Hematopoietic multipotent progenitor cell treated with erythropoietin and hydrocortisone succinate and interleukin-3 and kit ligand, for 6 days (in vitro differentiated cells): Measurements from ENCODE around the gene MYMX.
"Not testable (repeated sequence)": the region's sequence is repeated elsewhere in the genome, so short reads cannot be mapped to it uniquely, and the experiment has no call there.

Experiments used
- DNase-seq: peaks from one replicate; pipeline ENCODE4 v3.0.0-alpha.2; 2015

MYMX gene

GRCh38 chr6:44220913-44221290 is 4.2 kb downstream of the MYMX start:
- DNase-seq: no peak

DNA sequence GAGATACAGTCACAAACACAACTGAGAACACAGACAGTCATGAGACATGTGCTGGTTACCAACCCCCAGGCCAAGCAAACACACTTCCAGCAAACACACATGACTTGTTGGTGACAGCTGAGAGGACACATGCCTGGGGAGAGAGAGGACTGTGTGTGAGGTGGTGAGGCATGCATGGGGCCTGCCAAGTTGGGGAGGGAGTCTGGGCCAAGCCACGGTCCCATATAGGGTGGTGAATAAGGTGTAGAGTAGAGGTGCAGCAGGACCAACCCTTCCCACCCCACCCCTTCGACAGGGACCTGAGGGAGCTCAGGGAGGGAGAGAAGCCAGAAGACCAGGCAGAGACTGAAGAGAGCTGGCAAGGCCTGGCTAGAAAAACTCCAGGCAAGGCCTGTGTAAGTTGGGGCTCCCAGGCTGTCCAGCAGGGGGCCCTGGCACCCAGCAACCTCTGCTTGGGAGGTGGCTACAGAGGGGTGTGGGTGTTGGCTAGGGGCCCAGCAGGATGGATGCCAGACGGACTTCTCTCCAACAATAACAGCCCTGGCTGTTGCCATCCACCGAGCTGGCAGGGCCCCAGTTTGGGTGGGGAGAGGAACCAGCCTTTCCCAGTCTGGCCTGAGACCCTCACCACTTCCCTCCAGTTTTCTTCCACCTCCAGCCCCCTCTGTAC is 4.7 kb downstream of the MYMX start:
- peak; percentile 97 for DNase-seq

DNA sequence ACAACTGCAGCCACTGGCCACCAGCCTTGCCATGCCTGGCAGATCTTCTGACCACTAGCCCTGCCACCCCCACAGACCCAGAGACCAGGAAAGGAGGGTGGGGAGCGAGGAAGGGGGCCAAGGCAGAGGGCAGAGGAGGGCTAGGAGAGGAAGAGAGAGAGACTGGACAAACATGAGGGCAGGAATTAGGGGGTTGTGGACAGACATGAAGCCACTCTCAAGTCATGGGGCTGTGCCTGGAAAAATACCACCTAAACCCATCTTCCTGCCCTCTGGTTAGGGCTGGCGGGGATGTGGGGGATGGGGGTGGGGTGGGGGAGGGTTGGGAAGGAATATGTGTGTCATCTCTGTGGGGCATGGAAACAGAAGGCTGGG is 5.2 kb downstream of the MYMX start:
- DNase-seq: no peak

GRCh38 chr6:44222486-44223318 is 6.0 kb downstream of the MYMX start:
- DNase-seq: no peak

GRCh38 chr6:44223319-44224028 is 6.7 kb downstream of the MYMX start, which contains the start of gene SLC29A1:
SLC29A1 (plus strand) TSS chr6:44223595; CDS start chr6:44227314, 3,719 bp downstream.
- peak; percentile 92 for DNase-seq

DNA sequence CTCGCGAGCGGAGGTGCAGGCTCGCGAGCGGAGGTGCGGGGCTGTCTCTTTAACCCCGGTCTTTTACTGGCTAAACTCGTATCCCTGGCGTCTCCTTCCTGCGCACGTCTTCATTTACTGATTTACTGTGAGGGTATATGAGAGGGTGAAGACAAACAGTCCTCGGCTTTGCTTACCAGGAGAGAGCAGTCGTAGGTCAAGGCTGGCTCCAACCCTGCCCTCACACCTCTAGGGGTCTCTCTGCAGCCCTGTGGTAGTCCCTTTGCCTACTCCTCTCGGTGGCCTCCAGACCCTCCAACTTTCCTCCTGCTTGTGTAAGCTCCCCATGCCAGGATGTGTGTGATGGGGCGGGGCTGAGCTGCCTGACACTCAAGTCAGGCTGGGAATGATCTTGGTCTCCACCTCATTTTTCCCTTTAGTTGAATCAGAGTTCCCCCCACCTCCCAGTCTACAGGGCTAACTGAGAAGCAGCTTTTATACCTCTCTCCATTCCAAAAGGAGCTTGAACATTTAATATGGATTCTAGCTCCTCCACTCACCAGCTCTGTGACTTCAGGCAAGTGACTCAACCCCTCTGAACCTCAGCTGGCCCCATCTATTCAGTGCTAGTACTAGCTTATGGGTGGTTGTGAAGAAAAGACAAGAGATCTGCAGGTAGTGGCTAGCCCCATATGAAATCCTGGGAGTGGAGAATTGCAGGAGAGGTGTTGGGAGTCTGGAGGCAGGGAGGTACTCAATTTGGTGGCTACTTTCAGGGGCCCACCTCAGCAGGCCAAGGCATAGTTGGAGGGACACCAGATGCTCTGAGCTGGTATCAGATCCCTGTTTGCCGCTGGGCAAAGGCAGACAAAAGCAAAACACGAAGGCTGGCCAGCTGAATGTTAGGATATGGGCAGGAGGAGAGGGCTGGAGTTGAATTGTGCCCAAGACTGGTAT is 7.6 kb downstream of the MYMX start:
- DNase-seq: peak; percentile 61

DNA sequence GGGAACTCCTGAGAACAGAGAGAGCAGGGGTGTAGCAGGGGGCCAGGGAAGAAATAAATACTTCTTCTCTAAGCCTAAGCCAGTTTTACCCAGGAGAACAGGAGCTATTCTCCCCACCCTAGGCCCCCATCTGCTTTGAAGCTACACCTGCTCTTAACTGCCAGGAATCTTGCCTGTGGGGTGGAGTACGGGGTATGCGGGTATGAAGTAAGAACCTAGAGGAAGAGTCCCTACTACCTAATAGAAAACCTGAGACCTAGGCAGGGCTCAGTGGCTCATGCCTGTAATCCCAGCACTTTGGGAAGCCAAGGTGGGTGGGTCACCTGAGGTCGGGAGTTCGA is 8.2 kb downstream of the MYMX start:
- no peak for DNase-seq

DNA sequence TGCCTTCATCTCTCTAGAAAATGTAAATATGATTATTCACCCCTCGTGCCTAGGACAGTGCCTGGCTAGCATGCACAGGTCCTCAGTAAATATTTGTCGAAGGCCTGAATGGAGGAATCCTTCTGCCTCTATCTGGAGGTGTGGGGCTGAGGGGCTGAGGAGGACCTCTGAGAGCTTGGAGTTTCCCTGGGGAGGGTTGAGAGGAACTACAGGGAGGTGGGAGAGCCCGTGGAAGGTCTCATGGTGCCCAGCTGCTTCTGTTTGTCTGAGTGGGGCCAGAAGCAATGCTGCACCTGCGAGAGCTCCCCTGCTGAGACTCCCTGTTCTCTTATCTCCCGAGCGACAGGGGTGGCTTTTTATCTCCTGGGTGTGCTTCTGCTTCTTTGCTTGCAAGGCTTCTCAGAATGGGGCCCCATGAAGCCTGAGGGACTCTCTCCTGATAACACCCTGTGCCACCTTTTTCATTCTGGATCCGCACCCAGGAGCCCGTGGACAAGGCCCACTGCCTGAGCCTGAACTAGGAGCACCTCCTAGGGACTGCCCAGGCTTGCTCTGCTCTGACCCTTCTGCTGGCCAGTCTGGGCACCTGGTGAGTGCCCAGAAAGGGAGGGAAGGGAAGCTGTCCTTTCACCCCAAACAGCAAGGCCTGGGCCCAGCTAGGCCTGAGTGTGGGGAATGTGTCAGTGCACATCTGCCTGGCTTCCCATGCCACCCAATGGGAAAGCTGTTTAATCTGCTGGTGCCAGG is 9.0 kb downstream of the MYMX start:
- peak; percentile 96 for DNase-seq

DNA sequence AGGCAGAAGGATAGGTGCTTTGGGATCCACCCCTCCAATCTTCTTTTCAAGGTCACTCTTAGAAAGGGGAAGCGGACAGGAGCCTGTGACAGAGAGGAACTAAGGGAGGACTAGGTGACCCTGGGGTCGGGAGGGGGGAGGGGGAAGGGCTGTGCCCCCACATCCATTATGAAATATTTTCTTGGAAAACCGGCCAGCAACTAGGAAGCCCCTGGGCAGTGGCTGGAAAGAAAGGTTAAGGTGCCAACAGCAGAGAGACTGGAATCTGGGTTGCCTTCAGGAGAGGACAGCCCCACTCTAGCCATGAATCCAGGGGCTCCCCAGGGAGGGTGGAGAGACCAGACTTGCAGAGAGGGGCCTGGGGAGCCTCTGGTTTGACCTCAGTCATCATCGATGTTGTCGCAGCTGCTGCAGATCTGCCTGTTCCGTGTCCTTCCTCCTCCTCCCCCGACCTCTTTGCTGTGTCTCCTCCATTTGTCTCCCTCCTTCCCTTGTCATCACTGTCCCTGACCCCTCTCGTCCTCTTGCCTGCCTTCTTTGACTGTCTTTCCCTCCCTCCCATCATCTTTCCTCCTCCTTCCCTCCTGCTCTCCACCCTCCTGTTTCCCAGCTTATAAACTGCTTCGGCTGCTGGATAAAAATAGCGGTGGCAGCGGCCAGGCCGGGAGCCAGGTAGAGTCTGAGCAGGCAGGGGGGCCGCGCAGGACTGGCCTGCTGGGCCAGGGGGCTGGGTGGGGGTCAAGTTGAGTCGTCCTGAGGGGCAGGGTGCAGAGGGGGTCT is 9.8 kb downstream of the MYMX start:
- DNase-seq: peak; percentile 46

DNA sequence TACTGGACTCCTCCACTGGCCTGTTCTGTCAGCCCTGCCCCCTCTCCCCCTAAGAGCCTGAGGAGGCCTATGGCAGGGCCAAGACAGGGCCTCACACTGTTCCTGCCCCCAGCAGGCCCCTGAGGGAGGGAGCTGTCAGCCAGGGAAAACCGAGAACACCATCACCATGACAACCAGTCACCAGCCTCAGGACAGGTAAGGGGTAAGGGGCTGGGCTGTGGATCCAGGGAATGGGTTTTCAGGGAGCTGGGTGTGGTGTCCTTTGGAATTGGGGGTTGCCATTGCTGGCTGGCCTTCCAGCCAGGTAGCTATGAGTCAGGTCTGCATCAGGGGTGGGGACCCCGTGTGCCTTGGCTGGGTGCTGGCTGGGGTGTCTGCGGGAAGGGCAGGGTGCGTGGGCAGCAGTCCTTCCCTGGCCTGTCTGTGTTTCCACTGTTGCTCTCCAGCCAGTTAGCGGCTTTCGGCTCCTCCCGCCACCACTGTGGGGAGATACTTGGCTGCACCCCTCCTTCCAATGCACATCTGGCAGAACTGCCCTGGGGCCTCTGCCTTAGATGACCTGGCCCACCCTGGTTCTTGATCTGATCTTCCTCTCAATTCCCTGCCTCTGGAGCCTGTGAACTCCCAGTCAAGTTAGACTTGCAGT is 10.5 kb downstream of the MYMX start:
- DNase-seq: peak; percentile 47

DNA sequence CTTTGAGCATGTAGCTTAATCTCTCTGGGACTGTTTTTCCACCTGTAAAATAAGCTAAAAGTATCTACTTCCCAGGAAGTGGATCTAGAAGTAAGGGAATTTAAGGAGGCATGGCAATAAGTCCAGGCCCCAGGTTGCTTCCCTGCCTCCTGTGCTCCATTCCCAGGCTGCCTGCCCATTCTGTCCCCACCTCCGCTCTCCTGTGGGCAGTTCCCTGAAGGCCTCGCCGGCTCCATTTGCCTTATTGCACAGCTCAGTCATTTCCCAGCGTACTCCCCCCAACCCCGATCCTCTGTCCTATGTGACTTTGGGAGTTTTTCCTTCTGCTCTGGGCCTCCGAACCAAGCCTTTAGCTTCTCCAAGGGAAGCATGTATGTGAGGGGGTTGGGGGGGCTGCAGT is 11.3 kb downstream of the MYMX start:
- no peak for DNase-seq

DNA sequence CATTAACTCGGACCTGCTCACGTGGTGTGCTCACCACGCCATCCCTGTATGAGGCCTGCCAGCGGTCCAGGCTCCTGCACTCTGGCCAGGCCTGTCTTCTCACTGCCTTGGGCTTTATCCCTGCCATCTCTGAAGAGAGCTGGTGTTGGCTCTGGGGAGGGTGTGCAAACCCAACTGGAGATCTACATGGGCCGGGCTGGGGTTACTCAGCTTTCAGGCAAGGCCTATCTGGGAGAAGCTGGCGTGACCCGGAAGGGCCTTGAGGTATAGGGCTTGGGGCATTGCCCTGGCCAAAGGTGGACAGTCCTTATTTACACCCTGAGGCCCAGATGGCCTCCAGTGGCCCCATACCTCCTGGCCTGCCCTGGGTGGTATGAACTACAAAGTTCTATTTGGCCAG is 11.7 kb downstream of the MYMX start:
- no peak for DNase-seq

DNA sequence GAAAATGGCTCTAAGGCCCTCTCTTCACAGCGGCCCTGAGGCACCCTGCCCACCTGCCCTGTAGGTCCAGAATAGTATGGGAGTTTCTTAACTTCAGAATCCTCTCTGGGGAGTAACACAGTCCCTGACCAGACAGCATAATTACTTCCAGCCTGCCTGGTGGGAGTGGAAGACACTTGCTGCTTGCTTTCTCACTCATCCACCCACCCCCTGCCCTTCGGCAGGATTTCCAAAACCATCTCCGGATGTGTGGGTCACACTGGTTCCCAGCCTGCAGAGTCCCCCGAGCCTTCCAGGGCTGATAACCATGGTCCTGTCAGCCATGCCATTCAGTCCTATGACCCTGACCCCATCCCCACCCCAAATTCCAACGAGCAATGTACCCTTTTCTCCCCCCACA is 12.1 kb downstream of the MYMX start:
- no peak for DNase-seq

DNA sequence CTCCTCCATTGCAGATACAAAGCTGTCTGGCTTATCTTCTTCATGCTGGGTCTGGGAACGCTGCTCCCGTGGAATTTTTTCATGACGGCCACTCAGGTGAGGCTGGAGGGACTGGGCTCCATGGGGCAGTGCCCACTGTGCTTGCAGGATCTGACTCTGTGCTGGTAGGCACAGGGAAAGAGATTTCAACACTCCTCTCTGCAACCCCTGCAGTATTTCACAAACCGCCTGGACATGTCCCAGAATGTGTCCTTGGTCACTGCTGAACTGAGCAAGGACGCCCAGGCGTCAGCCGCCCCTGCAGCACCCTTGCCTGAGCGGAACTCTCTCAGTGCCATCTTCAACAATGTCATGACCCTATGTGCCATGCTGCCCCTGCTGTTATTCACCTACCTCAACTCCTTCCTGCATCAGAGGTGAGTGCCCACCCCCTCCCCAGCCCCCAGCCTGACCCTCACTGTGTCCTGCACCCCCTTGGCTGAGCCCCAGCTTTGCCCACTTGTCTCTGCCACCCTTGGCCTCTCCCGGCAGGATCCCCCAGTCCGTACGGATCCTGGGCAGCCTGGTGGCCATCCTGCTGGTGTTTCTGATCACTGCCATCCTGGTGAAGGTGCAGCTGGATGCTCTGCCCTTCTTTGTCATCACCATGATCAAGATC is 12.8 kb downstream of the MYMX start:
- no peak for DNase-seq

DNA sequence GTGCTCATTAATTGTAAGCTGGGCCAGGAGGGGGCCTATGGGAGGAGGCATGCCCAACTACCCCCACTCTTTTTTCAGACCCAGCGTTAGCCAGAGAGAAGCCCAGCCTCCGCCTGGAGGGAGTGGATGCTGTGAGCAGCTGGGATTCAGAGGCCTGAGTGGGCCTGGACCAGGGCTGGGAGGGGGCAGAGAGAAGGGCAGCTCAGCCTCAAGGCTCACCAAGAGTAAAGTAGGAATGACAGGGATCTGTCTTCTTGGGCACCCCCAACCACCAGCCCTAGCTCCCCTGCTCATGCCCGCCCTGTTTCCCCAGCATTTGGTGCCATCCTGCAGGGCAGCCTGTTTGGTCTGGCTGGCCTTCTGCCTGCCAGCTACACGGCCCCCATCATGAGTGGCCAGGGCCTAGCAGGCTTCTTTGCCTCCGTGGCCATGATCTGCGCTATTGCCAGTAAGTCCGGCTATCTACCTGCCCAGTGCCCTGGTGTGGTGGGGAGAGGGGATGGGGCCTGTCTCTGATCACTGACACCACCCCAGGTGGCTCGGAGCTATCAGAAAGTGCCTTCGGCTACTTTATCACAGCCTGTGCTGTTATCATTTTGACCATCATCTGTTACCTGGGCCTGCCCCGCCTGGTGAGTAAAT is 13.4 kb downstream of the MYMX start:
- DNase-seq: no peak

DNA sequence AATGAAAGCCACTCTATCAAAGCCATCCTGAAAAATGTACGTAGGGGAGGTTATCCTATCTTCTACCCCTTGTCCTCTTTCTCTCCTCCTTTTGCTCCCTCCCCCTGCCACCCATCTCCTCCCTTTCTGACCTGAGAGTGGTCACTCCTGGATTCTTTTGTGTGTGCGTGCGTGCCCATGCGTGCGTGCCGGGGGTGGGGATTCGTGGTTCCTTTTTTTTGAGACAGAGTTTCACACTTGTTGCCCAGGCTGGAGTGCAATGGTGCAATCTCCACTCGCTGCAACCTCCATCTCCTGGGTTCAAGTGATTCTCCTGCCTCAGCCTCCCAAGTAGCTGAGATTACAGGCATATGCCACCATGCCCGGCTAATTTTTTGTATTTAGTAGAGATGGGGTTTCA is 14.7 kb downstream of the MYMX start:
- not testable (repeated sequence) for DNase-seq

- DNase-seq: no peak
Measured at GRCh38 chr6:44232676-44233566, 16.2 kb downstream of the MYMX start.

DNA sequence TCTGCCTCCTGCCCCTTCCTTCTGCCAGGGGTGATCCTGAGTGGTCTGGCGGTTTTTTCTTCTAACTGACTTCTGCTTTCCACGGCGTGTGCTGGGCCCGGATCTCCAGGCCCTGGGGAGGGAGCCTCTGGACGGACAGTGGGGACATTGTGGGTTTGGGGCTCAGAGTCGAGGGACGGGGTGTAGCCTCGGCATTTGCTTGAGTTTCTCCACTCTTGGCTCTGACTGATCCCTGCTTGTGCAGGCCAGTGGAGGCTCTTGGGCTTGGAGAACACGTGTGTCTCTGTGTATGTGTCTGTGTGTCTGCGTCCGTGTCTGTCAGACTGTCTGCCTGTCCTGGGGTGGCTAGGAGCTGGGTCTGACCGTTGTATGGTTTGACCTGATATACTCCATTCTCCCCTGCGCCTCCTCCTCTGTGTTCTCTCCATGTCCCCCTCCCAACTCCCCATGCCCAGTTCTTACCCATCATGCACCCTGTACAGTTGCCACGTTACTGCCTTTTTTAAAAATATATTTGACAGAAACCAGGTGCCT is 16.9 kb downstream of the MYMX start:
- no peak for DNase-seq
